ENCODE results near the gene MIPEP.

DNA sequence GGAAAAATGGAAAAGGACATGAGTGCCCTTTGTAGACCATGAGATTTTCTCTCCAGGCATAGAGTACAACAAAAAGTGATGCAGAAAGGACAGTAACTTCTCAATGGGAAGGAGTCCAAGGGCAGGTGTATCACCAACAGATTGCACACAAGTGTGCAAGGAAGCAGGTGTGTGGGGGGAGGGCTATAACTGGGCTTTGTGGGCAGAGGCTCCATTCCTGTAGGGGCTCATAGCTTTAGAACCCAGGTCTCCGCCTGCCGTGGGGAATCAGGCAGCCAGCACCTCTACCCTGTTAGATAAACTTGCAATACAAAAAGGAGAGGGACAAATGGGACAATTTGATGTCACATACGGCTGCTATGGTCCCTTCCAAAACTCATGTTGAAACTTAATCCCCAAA, 119.8 kb downstream of the MIPEP start:
- TF ChIP-seq POLR2A (IDR thresholded peaks at IDR 0.05) (no peak), POLR2AphosphoS5 (IDR thresholded peaks at IDR 0.05) (no peak)
